Cerebellar nuclear complex (tissue), 1 donor: Measurements from ENCODE around the gene PPP2R5C.

ENCODE experiments used
- DNase-seq, 2 experiments: peaks; one replicate each; lab custom pipeline; 2025; lab: John Stamatoyannopoulos, UW

PPP2R5C gene

GRCh38 chr14:101840649-101841369 lies 79.3 kb downstream of the PPP2R5C start:
- DNase-seq: no peak

- no peak for DNase-seq
Observed at GRCh38 chr14:101843038-101843437, 81.5 kb downstream of the PPP2R5C start.

DNA sequence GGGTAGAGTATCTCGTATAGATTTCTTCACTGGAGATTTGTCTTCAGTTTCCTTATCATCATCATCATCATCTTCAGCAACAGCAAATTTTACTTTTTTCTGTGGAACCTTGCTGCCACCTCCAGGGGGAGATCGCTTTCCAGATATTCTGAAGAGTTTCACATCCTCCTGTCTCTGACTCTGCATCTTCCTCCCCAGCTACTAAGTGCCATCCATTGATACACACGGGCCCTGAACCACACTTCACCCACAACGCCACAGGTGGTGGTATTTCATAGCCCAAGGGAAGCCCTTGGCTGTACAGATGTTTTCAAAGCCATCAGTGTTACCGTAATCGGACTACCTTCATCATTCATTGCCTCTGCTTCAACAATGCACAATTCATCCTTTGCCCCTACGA lies 82.2 kb downstream of the PPP2R5C start:
- DNase-seq: no peak

DNA sequence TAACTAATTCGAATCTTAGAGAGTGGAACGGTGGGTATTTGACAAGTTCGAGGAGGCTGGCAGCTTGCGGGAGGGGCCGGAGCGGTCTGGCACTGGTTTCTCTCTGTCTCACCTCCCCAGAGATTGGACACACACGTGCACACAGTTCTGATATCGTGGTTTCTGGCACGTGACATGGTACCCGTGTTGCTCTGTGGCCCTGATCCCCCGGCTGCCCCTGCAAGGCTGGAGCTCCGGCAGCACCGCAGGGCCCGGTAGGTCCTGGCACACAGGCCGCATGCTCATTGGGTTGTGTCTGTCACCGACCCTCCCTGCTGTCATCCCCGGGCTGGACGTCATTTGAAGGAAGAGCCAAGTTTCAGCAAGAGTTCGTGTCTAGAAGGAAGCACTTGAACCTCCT lies 82.7 kb downstream of the PPP2R5C start:
- peak in 1 of 2 experiments; percentile 8 for DNase-seq

DNA sequence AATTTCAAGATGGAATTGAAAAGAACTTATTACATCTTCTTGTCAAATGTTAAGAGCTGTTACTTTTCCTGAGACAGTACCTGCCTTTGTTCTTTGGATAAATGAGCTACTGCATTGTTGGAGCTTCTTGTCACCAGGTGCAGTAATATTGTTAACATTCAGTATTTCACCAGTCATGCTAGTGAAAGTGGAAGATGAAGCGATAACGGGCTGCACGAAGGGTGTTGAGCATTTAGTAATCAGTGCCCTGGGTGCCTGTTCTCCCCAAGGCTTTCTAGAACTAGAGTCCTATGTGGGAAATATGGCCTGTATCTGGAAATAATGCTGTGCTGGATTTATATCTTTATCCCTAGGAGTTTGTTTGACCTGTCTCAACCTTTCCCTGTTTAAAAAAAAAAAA lies 83.2 kb downstream of the PPP2R5C start:
- DNase-seq: no peak

DNA sequence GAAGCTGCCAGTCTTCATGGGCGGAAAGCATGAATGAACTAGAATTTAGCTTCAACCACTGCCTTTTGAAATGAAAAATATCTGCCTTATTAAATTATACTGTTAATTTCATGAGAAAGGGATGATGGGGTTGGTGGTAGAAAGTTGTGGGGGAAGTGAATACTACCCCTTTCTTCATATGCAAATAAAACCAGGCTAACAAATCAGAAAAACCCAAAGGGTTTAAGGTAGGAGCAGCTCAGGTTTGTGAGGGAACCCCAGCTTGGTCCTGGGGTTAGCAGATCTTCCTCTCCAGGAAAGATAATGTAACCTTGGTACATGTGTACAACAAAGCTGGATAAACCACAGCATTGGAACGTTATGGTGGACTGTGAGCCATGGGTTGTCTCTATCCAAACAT lies 84.0 kb downstream of the PPP2R5C start:
- no peak for DNase-seq

DNA sequence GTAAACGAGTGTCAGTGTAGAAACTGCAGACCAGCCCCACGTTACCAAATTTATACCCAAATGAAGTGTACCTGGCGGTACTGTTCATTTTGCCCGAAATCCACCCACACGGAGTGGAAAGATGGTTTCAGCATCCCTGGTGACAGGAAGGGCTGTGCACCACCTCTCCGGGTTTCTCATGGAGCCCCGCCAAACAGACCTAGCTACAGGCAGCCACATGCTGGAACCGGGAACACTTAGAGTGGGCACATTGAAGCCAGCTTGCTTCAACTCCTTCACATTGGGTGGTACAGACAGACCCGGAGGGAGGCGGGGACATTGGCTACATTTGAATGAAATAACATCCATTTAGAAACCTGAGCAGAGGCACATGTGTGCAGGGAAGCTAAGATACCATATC lies 84.4 kb downstream of the PPP2R5C start:
- DNase-seq: no peak

- DNase-seq: no peak
Observed at GRCh38 chr14:101849125-101849524, 87.6 kb downstream of the PPP2R5C start.

DNA sequence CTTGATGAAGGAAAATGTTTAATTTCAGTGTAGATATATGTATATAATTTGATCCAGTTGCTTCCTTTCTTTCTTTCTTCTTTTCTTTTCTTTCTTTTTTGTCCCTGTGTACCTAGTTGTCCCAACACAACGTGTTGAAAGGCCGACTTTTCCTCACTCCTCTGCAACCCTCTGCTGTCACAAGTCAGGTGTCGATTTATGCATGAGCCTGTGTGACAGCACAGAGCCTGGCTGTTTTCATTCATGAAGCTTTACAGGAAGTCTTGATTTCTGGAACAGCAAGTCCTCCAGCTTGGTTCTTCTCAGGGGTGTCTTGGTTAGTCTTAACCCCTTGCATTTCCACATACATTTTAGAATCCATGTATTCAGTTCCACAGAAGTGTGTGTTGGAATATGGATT lies 88.1 kb downstream of the PPP2R5C start:
- DNase-seq: no peak

DNA sequence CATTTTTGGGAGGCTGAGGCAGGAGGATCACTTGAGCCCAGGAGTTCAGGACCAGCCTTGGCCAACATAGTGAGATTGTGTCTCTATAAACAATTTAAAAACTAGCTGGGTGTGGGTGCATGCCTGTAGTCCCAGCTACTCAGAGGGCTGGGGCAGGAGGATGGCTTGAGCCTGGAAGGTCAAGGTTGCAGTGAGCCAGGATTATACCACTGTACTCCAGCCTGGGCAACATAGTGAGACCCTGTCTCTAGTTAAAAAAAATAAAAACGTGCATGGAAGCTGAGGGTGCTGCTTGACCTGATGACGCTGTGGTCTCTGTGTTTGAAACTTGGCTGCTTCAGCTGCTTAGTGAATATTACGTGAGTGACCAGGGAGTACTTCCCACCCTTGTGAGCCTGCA lies 89.7 kb downstream of the PPP2R5C start:
- no peak for DNase-seq

DNA sequence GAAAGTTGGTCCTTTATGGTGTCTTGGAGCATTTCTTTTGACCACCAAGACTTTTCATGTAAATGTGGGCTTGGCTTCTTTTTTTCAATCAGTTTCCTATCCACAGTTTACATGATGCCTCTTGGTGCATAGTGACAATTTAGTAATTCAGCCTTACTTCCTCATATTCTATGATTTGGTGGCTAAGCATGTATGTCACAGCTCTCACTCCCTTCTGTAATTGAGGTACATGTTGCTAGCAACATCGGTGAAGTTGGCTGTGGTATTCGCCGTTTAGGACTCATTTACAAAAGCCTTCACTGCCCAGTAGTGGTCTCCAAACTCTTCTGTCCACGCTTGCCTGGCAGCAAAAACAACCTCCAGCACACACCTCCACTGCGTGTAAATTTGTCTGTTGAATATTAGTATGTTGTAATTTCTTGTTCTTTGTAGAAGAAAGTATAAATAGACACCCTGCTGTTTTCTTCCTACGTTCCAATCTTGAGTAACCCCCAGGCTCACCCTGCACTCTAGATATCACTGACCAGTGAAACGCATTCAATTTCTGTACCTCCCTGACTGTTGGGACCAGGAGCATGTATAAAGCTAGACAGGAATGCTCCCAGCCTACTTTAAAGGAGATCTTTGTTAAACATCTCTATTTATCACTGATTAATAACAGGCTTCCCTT lies 90.4 kb downstream of the PPP2R5C start:
- DNase-seq: no peak

DNA sequence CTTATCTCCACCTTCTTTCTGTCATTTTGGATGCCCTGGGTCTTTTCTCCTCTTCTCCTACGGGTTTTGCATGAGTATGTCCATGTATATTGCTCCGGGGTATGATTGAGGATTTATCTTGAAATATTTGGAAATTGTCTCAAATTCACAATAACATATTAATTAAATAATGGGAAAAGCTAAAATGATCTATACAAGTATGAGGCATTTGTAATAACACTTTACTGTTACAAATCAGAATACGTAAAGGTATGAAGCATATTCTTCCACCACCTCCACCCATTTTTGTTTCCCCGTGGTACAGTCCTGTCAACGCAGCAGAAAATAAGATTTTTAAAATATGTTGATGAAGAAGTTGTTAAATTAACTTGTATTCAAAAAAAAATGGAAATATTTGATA lies 91.3 kb downstream of the PPP2R5C start:
- no peak for DNase-seq

DNA sequence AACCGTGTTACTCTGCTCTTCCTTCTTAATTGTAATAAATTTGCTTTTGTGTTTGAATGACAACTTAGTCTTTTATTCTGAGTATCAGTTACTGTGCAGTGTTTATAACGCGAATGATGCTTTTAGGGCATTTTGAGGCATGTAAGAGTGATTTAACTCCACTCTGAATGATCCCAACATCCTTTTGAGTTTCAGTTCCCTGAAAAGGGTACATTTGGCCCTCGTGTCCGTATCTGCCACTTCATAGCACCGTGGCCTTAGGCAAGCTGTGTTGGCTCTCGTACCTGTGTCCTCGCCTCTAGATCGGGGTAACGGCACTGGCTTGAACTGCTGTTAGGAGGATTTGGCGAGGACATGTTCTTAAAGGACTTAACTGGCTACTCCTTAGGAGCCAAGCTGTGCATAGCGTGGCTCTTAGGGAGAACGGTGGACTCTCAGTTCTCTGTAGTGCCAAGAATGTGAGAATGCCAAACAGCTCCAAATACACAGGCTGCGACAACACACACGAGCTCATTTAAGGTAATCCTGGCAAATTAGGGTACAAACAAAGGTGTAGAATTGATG lies 92.0 kb downstream of the PPP2R5C start:
- DNase-seq: no peak

GRCh38 chr14:101854366-101854765 lies 92.9 kb downstream of the PPP2R5C start:
- no peak for DNase-seq

GRCh38 chr14:101855958-101856357 lies 94.4 kb downstream of the PPP2R5C start:
- no peak for DNase-seq

DNA sequence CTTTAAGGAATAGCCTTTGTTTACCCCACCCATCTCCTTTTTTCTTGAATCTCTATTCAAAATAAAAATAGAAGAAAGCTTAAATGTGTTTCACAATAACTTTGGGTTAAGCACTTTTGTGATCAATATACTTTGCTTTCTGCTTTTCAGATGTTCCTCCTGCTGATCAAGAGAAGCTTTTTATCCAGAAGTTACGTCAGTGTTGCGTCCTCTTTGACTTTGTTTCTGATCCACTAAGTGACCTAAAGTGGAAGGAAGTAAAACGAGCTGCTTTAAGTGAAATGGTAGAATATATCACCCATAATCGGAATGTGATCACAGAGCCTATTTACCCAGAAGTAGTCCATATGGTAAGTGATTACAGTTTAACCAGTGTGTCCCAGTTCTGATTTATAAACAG lies 95.0 kb downstream of the PPP2R5C start:
- DNase-seq: no peak

DNA sequence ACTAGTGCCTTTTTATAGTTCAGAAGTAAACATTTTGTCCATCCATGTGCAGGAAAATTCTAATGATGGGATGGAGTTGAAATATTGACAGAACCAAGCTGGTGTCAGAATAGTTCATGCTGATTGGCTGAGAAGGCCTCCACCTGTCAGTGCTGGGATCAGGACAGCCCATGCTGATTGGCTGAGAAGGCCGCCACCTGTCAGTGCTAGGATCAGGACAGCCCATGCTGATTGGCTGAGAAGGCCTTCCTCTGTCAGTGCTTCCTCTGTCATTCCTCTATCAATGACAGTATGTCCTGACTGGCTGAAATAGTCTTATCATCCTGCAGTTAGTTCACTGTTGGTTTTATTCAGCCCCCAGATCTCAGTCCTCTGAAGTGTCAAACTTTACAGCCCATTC lies 95.7 kb downstream of the PPP2R5C start:
- no peak for DNase-seq

GRCh38 chr14:101858791-101859537 lies 97.5 kb downstream of the PPP2R5C start:
- no peak for DNase-seq

DNA sequence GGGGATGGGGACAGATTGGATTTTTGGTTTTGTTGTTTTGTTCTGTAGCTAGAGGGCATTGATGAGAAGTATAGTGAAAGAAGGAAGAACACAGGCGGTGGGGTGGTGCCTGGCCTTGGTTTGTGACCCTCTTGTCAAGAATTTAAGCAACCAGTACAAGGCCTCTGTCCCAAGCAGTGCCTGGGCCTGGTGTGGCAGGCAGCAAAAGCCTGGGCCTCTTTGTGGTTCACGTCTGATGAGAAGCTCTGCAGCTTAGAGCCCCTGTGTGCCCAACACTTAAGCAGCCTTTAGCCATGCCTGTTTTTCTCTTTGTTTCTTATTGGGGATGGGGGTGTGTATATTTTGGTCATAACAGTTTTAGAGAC lies 98.0 kb downstream of the PPP2R5C start:
- DNase-seq: no peak

DNA sequence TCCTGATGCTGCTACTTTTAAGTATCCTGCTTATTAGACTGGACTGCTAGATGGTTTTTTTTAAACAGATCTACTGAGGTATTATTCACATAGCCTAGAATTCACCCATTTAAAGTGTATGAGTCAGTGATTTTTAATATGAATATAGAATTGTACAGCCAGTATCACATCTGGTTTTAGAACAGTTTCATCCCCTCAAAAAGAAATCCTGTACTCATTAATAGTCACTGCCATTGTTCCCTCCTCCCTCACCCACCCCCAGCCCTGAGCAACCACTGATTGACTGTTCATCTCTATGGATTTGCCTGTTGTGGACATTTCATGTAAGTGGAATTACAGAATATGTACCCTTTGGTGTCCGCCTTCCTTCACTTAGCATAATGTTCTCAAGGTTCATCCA lies 98.4 kb downstream of the PPP2R5C start:
- no peak for DNase-seq

DNA sequence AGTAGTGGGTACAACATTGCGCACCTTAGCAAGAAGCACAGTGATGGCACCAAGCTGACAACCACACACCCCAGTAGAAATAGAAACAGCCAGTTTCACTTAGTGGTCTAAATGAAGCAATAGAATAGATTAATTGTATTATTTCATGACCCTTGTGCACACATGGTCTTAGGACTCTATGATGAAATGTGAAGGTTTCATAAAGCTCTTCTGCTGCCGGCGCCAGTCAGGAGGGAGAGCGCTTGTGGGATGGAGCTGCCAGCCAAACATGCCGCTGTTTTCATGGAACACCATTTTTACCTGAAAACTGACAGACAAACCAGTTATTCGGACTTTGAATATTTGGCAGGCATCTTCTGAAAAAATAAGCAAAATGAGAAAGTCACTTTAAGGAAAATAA lies 100.0 kb downstream of the PPP2R5C start:
- DNase-seq: no peak

GRCh38 chr14:101862177-101862576 lies 100.7 kb downstream of the PPP2R5C start:
- no peak for DNase-seq

DNA sequence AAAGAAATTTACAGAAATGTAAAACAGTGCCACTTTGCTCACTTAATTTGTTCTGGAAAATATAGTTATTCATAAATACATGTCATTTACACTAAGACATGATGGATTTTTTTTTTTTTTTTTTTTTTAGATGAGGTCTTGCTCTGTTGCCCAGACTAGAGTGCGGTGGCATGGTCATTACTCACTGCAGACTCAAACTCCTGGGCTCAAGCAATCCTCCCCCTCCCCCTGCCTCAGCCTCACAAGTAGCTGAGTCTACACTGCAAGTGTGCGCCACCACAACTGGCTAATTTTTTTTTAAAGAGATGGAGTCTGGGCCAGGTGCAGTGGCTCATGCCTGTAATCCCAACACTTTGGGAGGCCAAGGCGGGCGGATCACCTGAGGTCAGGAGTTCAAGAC lies 101.2 kb downstream of the PPP2R5C start:
- no peak for DNase-seq
